Gastrocnemius medialis (tissue), 4 donors: Measurements from ENCODE around the gene SPI1. TPM values are rescaled to one million over a fixed set of nuclear protein-coding genes. Genes with fewer than 3 reads are reported as not detected.

Experiments
- ATAC-seq, 2 donors: fragments of 150-250 bp; one replicate each; pipeline ENCODE4 v1.9.1; 2016
- DNase-seq, 2 donors: peaks; one replicate each; pipeline ENCODE4 v3.0.0-alpha.2; 2019
- H3K27ac ChIP-seq, 4 donors: fragments of 200-600 bp; sonication (generic); 1 replicate in 1 of 4; 2 replicates in 3 of 4; pipeline ENCODE4 v1.5.1; 2016 to 2018; ENCODE audit warnings: mild to moderate bottlenecking in 2 of 4, moderate library complexity in 1 of 4
- H3K27me3 ChIP-seq, 3 donors: fragments of 200-600 bp; sonication (generic) in 2 of 3; 1 replicate in 1 of 3; 2 replicates in 2 of 3; pipeline versions ENCODE4 v1.5.1 to v1.6.0; 2016 to 2019; ENCODE audit warnings: mild to moderate bottlenecking in 1 of 3, moderate library complexity in 1 of 3
- H3K36me3 ChIP-seq, 2 donors: fragments of 200-600 bp; sonication (generic) in 1 of 2; one replicate each; pipeline ENCODE4 v1.5.1; 2017 to 2018
- H3K4me1 ChIP-seq, 2 donors: fragments of 200-600 bp; sonication (generic) in 1 of 2; one replicate each; pipeline ENCODE4 v1.5.1; 2016 to 2017; ENCODE audit warnings: mild to moderate bottlenecking in 2 of 2
- H3K4me3 ChIP-seq, 4 donors: fragments of 200-600 bp; sonication (generic) in 3 of 4; 1 replicate in 1 of 4; 2 replicates in 3 of 4; pipeline ENCODE4 v1.5.1; 2016 to 2019; ENCODE audit warnings: mild to moderate bottlenecking in 2 of 4
- H3K9me3 ChIP-seq, 3 donors: fragments of 200-600 bp; sonication (generic) in 2 of 3; 1 replicate in 1 of 3; 2 replicates in 2 of 3; pipeline ENCODE4 v1.5.1; 2016 to 2019
- CTCF ChIP-seq, 5 experiments: fragments of 450-650 bp in 3 of 5; fragments of 200-600 bp in 2 of 5; sonication (generic) in 2 of 5; IDR thresholded peaks in 4 of 5; conservative IDR thresholded peaks in 1 of 5; 1 replicate in 4 of 5; 2 replicates in 1 of 5; pipeline ENCODE4 v1.5.1; 2016 to 2019; ENCODE audit warnings: antibody characterized with exemption in 5 of 5, mild to moderate bottlenecking in 3 of 5, moderate library complexity in 3 of 5
- POLR2A ChIP-seq, 2 donors: fragments of 450-650 bp; IDR thresholded peaks; one replicate each; pipeline ENCODE4 v1.6.1; 2017; ENCODE audit warnings: antibody characterized with exemption in 2 of 2, mild to moderate bottlenecking in 2 of 2, moderate library complexity in 2 of 2
- in situ Hi-C, 4 donors: fragments of 200-750 bp; cut with MboI; loops; one replicate each; pipeline versions ENCODE4 v1.15.0 to v1.8.0; 2017; ENCODE audit warnings: low sequenced_read_pairs in 4 of 4
- intact Hi-C: fragments of 100-400 bp; cut with DNase I; formaldehyde crosslinking; loops from one replicate; pipeline ENCODE4 v1.15.1; 2023; ENCODE audit warnings: low total_unique reads
- total RNA-seq, 4 donors: library from RNA; depleted of rRNA; stranded (reverse); fragments of >200 nt; gene quantifications; one replicate each; pipeline versions ENCODE4 v1.1.0 to v1.2.3, GENCODE V29; 2016

Gene SPI1
- total RNA-seq: 1 to 10 TPM in 3 of 4 donors, under 1 TPM in 1; 0.44 to 7.0 (median 4.2) TPM

- Histone ChIP-seq H3K27me3 (no peaks in the 10 kb centered on the region), H3K36me3 (no peaks in the 10 kb centered on the region), H3K4me1 (peaks cover 0 to 6% of the 10 kb centered on the region in 2 donors), H3K27ac (peak within 1 kb of the TSS in 1 of 4 donors; percentile 46), H3K4me3 (peak within 1 kb of the TSS in 1 of 4 donors; percentile 42), H3K9me3 (no peaks in the 10 kb centered on the region)
- DNase-seq: peak in 1 of 2 donors; percentile 54
- no peak for ATAC-seq
- TF ChIP-seq POLR2A (IDR thresholded peaks at IDR 0.05) (peak in 1 of 2 donors; percentile 40), CTCF (IDR thresholded peaks at IDR 0.05 in 4 of 5, conservative IDR thresholded peaks at IDR 0.05 in 1 of 5) (no peak)
- in situ Hi-C loops: loop anchor here in 1 of 4 donors (10.0 kb wide), 1 partner anchor 77 kb away; no protein-coding TSS in a partner anchor
- intact Hi-C loops: loop anchor here (10.0 kb wide), 1 partner anchor 467 kb away; the partner anchor contains the start of gene NUP160
These were observed at the start of gene SPI1 for GRCh38 chr11:47378010-47378835. Gene SPI1 (minus strand): TSS chr11:47378547. CDS start chr11:47378353, 194 bp downstream.

GRCh38 chr11:47426062-47426956, 48.0 kb upstream of the SPI1 start, which contains the start of gene PSMC3:
Gene PSMC3 (minus strand): TSS chr11:47426439. CDS start chr11:47426279, 160 bp downstream.
- in situ Hi-C loops: no loop called here
- intact Hi-C loops: loop anchor here (1.0 to 10.0 kb wide), 3 partner anchors 18 to 1572 kb away; partner anchors contain the start of gene SLC39A13
- peak; percentile 89 to 91 for ATAC-seq
- no peaks in the 10 kb centered on the region for H3K9me3 ChIP-seq
- peak within 1 kb of the TSS; percentile 91 to 96 (median 94) for H3K27ac ChIP-seq
- H3K4me1 ChIP-seq: peaks cover 15 to 25% of the 10 kb centered on the region in 2 donors
- H3K27me3 ChIP-seq: no peaks in the 10 kb centered on the region
- TF ChIP-seq CTCF (IDR thresholded peaks at IDR 0.05 in 4 of 5, conservative IDR thresholded peaks at IDR 0.05 in 1 of 5): no peak
- TF ChIP-seq POLR2A (IDR thresholded peaks at IDR 0.05): peak; percentile 89 to 90
- DNase-seq: peak; percentile 97 to 98
- H3K36me3 ChIP-seq: peaks cover 3 to 40% of the 10 kb centered on the region in 2 donors
- peak within 1 kb of the TSS; percentile 73 to 99 (median 84) for H3K4me3 ChIP-seq

- Histone ChIP-seq H3K4me3 (peak overlapping the region; percentile 73 to 99 (median 84)), H3K9me3 (no peaks in the 10 kb centered on the region), H3K27ac (peak overlapping the region; percentile 91 to 96 (median 94)), H3K4me1 (peaks cover 15 to 23% of the 10 kb centered on the region in 2 donors), H3K27me3 (no peaks in the 10 kb centered on the region), H3K36me3 (peaks cover 3 to 47% of the 10 kb centered on the region in 2 donors)
- peak in 1 of 2 donors; percentile 1 for ATAC-seq
- in situ Hi-C loops (no loop called here), intact Hi-C loops (loop anchor here (1.0 to 10.0 kb wide), 3 partner anchors 17 to 1571 kb away; partner anchors contain the start of gene SLC39A13)
- no peak for DNase-seq
- TF ChIP-seq POLR2A (IDR thresholded peaks at IDR 0.05): no peak
These were observed 47.3 kb upstream of the SPI1 start for GRCh38 chr11:47425611-47426010.

GRCh38 chr11:47418454-47419259, 40.3 kb upstream of the SPI1 start:
- intact Hi-C loops: no loop called here
- Histone ChIP-seq H3K27me3 (no peaks in the 10 kb centered on the region), H3K36me3 (peaks cover under 1 to 60% of the 10 kb centered on the region in 2 donors), H3K4me1 (peaks cover 18 to 20% of the 10 kb centered on the region in 2 donors), H3K9me3 (no peaks in the 10 kb centered on the region), H3K27ac (no peak overlapping the region), H3K4me3 (no peak overlapping the region)
- ATAC-seq (no peak), DNase-seq (no peak)
- TF ChIP-seq POLR2A (IDR thresholded peaks at IDR 0.05): no peak
- in situ Hi-C loops: no loop called here

- Histone ChIP-seq H3K36me3 (peaks cover 0 to 51% of the 10 kb centered on the region in 2 donors), H3K9me3 (no peaks in the 10 kb centered on the region), H3K27ac (peak overlapping the region in 2 of 4 donors; percentile 13 to 84), H3K27me3 (no peaks in the 10 kb centered on the region), H3K4me1 (peaks cover 18 to 20% of the 10 kb centered on the region in 2 donors), H3K4me3 (no peak overlapping the region)
- intact Hi-C loops: no loop called here
- ATAC-seq: no peak
- TF ChIP-seq POLR2A (IDR thresholded peaks at IDR 0.05) (no peak), CTCF (IDR thresholded peaks at IDR 0.05 in 4 of 5, conservative IDR thresholded peaks at IDR 0.05 in 1 of 5) (no peak)
- no peak for DNase-seq
- in situ Hi-C loops: no loop called here
These were observed 39.4 kb upstream of the SPI1 start for GRCh38 chr11:47417712-47418111.
